CD1c-positive myeloid dendritic cell (primary cell): ENCODE data around the gene AGFG2.

Experiments
- DNase-seq: peaks from one replicate; pipeline ENCODE4 v3.0.0-alpha.2; 2016; ENCODE audit errors: extremely low spot score

The AGFG2 gene

GRCh38 chr7:100572281-100572948 is 33.4 kb downstream of the AGFG2 start:
- no peak for DNase-seq

- no peak for DNase-seq
These were observed 34.1 kb downstream of the AGFG2 start for GRCh38 chr7:100572949-100573675.

DNA sequence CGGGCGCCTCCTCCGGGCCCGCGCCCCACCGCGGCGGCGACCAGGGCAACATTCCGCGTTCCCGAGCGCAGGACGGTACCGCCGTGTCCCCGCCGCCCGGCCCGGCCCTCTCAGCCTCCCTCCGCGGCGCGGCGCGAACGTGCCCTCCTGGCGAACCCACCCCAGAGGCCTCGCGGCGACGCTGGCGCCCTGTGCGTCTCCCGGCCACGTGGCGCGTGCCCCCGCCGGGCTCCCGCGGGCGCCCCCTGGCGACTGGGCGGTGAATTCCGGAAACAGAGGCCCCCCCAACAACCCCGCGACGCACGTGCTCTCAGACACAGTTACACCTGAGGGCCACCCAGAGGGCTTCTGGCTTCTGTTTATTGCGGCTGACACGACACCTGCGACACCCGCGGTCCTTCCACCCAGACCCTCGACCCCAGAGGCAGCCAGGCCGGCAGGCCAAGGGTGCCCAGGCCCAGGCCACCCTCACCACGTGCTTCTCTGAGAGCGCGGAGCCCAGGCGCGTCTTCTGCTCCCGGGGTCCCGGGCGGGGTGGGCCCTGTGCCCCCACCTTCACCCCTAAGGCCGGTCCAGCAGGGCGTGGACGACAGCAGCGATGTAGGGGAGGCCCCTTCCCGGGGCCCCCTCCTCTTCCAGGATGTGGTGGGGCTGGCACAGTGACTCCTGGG is 34.8 kb downstream of the AGFG2 start, which contains the start of gene SAP25:
TSS of gene SAP25 (minus strand) at position 210 of the 671 bp plus-strand sequence. CDS start at position 52, 158 bp downstream.
- DNase-seq, result no peak

- DNase-seq, result no peak
These were observed 35.6 kb downstream of the AGFG2 start for GRCh38 chr7:100574362-100575205.

- DNase-seq, result no peak
These were observed 36.2 kb downstream of the AGFG2 start for GRCh38 chr7:100575206-100575631.

DNA sequence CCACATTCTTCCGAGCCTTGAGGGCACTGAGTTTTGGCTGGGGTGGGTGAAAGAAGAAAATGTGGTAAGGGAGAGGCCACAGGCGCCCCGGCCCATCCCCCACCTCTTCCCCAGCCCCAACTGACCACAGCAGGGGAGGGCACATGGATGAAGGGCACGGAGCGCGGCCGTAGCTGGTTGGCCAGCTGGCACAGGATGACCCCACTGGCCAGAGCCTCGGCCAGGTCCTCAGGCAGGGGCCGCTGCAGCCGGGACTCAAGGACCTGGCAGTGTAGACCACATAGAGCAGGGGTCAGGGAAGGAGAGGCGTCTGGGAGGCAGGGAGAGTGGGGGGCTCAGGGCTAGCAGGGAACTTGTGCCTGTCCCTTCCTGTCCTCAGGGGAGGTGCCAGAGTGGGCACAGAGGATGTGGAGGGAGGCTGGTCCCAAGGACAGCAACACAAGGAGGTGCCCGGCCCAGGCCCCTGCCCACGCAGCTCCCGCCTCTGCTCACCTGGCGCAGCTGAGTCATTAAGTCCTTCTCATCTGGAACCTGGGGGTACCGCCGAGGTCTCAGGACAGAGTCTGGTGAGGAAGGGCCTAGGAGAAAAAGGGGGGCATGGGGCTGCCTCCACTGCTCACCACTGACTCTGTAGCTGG is 36.9 kb downstream of the AGFG2 start:
- no peak for DNase-seq

DNA sequence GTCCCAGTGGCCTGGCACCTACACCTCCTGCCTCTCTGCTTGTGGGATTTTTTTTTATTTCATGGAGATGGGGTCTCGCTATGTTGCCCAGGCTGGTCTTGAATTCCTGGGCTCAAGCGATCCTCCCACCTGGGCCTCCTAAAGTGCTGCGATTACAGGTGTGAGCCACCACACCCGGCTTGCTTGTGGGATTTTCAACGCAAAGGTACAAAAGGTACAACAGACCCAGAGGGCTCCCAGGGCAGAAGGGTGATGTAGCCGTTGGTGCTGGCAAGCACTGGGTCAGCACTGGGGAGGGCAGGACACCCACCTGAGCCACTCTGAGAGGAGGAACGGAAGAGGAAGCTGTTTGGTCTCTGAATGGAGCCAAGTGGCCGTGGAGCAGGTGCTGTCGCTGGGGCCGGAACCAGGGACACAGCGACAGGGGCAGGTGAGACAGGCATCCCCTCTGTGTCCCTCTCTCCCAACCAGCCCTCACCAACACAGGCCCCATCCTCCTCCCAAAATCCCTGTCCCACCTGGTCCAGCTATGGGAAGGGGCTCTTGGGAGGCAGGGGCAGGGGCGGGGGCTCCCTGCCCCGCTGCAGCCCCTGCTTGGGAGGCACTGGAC is 37.5 kb downstream of the AGFG2 start:
- no peak for DNase-seq

GRCh38 chr7:100577103-100577502 is 38.1 kb downstream of the AGFG2 start:
- no peak for DNase-seq

GRCh38 chr7:100577507-100577906 is 38.5 kb downstream of the AGFG2 start:
- no peak for DNase-seq

DNA sequence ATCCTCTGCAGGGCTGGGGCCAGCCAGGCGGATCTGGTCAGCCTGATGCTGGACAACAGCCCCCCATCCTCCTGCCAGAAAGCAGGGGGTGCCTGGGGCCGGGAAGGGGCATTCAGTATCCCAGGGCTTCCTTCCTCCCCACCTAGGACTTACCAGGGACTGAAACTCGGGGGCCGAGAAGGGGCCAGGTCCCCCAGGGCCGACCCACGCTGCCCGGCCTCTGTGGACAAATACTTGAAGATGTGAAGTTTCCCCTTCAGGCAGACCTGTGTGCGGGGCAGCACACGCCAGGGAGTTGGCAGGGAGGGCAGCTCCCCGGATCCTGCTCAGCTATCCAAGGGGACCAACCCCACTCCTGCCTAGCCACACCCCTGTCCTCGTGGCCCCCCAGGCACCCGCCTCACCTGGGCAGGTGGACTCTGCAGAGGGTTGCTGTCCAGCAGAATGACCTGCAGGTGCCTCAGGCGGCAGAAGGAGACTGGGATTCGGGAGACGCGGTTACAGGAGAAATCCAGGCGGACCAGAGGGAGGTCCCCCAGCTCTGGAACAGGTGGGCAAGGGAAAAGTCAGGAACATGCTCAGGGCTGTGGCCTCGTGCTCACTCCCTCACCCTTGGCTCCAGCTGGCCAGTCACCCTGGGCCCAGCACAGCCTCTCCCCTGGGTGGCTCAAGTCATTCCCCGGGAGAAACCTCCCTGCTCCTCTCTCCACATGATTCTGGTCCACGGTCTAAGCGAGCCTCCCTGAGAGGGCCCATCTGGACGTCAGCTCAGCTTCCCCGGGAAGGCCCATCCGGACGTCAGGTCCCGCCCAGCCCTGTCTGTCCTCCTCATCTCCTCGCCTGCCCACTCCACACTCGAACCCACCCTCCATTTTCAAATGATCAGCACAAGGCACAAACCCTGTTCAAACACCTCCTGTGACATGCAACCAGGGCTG is 39.5 kb downstream of the AGFG2 start:
- no peak for DNase-seq

DNA sequence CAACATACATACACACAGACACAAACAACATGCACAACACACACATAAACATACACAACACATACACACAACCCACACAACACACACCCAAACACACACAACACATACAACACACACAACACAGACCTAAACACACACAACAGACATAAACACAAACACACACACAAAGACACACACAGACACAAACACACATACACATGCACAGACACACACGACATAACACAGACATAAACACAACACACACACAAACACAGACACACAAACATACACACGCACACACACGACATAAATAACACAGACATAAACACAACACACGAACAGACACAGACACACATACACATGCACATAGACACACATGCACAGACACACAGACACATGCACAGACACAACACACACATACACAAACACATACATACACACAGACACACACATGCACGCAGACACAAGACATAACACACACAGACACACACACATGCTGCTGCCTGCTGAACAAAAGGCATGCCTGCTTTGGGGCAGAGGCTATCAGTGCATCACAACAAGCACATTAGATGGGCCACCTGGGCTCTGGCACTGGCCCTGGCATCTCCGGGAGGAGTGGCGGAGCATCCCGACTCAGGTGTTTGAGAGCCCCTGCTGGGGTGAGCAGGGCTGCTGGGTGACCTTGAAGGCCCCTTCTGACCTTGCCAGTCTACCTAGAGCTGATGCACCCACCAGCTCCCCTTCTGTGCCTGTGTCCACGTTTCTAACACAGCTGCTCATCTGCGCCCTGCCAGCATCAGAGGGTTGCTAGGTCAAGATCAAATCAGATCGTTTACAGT is 41.7 kb downstream of the AGFG2 start:
- no peak for DNase-seq

- no peak for DNase-seq
These were observed 43.1 kb downstream of the AGFG2 start for GRCh38 chr7:100582041-100582579.

DNA sequence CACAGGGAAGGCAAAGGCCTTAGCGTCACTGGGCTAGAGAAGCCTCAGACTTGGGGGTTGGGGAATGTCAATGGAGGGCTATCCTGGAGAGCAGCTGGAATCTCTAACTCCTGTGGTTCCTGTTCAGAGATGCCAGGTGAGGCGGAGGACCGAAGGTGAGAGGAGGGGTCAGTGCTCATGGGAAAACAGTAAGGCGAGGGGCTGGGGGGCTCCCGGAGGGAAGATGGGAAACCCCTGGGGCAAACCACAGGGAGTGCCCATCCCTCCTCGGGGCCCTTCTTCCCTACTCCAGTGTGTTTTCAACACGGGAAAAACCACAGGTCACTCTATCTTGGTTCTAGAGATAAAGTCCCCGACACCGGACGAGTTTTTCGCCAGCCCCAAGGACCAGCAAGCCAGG is 43.6 kb downstream of the AGFG2 start:
- DNase-seq, result no peak

- peak; percentile 83 for DNase-seq
These were observed 44.4 kb downstream of the AGFG2 start for GRCh38 chr7:100583132-100584053.

- DNase-seq, result peak; percentile 73
These were observed 45.2 kb downstream of the AGFG2 start for GRCh38 chr7:100584054-100584682.

DNA sequence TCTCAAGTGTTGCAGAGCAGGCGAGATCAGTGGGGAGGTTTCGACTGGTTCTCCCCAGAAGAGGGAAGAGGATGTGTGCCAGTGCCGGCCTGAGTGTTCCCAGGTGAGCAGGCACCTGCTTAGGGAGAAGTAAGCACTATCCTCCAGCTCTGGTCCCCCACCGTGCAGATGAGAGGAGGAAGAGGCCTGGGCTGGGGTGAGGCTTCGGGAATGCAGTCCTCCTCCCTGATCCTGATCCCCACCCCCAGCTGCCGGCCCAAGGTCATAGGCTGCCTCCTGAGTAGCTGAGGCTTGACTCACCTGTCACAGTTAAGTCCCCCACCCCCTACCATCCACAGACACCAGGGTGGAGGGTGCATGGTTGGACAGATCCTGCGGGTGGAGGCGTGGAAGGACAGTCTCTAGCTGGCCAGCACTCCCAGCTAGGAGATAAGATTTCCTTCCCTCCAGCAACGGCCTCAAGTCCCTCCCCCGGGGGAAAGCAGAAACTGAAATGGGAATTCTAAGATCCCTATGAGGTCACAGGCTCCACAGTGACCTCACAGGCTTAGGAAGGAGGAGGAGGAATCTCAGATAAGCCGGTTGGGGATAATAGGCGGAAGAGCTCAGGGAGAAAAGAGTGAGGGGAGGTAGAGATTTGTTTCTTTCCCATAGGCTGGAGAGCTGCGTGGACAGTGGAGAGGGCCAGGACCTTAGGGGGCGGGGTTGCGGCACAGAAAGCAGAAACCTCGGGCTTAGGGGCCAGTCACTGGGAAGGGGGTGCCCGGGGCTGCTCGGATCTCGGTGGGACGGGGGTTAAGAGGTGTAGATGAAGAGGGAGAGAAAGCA is 45.9 kb downstream of the AGFG2 start:
- DNase-seq, result peak; percentile 64
